Ascending aorta (tissue), 2 donors: ENCODE measurements around the gene RPL22. TPM values are rescaled to one million over a fixed set of nuclear protein-coding genes. Genes with fewer than 3 reads are reported as not detected.

Experiments
- DNase-seq, 2 donors: peaks; one replicate each; pipeline ENCODE4 v3.0.0-alpha.2; 2019; ENCODE audit warnings: low spot score in 2 of 2
- H3K27ac ChIP-seq, 2 donors: fragments of 200-600 bp; sonication (generic); one replicate each; pipeline ENCODE4 v1.5.1; 2016 to 2017; ENCODE audit warnings: mild to moderate bottlenecking in 1 of 2
- H3K27me3 ChIP-seq: fragments of 200-600 bp; sonication (generic); one replicate; pipeline ENCODE4 v1.5.1; 2017
- H3K36me3 ChIP-seq, 2 donors: fragments of 200-600 bp; sonication (generic); one replicate each; pipeline ENCODE4 v1.5.1; 2016
- H3K4me1 ChIP-seq, 2 donors: fragments of 200-600 bp; sonication (generic); one replicate each; pipeline ENCODE4 v1.5.1; 2016 to 2017; ENCODE audit warnings: mild to moderate bottlenecking in 1 of 2
- H3K4me3 ChIP-seq, 2 donors: fragments of 200-600 bp; sonication (generic); one replicate each; pipeline ENCODE4 v1.5.1; 2016 to 2017; ENCODE audit warnings: mild to moderate bottlenecking in 1 of 2
- H3K9me3 ChIP-seq, 2 donors: fragments of 200-600 bp; sonication (generic); one replicate each; pipeline ENCODE4 v1.5.1; 2016
- intact Hi-C: fragments of 100-400 bp; cut with DNase I; formaldehyde crosslinking; loops from one replicate; pipeline ENCODE4 v1.15.1; 2023
- total RNA-seq: library from RNA; depleted of rRNA; stranded (reverse); fragments of >200 nt; gene quantifications from one replicate; pipeline ENCODE4 v1.1.0, GENCODE V29; 2016
- TF ChIP-seq, protein P1 (sequence below), 3 experiments: fragments of 200-600 bp in 2 of 3; fragments of 450-650 bp in 1 of 3; sonication (generic) in 2 of 3; IDR thresholded peaks; one replicate each; pipeline ENCODE4 v1.5.1; 2016 to 2019; ENCODE audit warnings: antibody characterized with exemption in 3 of 3, mild to moderate bottlenecking in 1 of 3, moderate library complexity in 1 of 3

The RPL22 gene
- total RNA-seq, 1 donor from 2014 or later = 88.8 TPM

DNA sequence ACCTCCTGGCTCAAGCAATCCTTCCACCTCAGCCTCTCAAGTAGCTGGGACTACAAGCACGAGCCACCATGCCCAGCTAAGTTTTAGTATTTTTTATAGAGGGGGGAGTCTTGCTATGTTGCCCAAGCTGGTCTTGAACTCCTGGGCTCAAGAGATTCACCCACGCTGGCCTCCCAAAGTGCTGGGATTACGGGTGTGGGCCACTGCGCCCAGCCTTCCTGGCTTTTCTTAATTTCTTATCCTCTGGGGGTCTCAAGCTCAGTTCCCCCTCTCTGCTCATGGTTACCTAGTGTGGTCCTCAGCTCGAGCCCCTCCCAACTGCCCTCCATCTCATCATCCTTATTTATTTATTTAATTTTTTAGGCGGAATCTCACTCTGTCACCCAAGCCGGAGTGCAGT is 2.9 kb upstream of the RPL22 start:
- Histone ChIP-seq H3K9me3 (no peaks in the 10 kb centered on the region), H3K36me3 (peaks cover 0 to 2% of the 10 kb centered on the region in 2 donors), H3K27me3 (no peaks in the 10 kb centered on the region), H3K4me3 (no peak overlapping the region), H3K27ac (no peak overlapping the region), H3K4me1 (peaks cover 15 to 30% of the 10 kb centered on the region in 2 donors)
- intact Hi-C loops = no loop called here
- no peak for DNase-seq
- TF ChIP-seq, protein P1, sequence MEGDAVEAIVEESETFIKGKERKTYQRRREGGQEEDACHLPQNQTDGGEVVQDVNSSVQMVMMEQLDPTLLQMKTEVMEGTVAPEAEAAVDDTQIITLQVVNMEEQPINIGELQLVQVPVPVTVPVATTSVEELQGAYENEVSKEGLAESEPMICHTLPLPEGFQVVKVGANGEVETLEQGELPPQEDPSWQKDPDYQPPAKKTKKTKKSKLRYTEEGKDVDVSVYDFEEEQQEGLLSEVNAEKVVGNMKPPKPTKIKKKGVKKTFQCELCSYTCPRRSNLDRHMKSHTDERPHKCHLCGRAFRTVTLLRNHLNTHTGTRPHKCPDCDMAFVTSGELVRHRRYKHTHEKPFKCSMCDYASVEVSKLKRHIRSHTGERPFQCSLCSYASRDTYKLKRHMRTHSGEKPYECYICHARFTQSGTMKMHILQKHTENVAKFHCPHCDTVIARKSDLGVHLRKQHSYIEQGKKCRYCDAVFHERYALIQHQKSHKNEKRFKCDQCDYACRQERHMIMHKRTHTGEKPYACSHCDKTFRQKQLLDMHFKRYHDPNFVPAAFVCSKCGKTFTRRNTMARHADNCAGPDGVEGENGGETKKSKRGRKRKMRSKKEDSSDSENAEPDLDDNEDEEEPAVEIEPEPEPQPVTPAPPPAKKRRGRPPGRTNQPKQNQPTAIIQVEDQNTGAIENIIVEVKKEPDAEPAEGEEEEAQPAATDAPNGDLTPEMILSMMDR (IDR thresholded peaks at IDR 0.05) = no peak

DNA sequence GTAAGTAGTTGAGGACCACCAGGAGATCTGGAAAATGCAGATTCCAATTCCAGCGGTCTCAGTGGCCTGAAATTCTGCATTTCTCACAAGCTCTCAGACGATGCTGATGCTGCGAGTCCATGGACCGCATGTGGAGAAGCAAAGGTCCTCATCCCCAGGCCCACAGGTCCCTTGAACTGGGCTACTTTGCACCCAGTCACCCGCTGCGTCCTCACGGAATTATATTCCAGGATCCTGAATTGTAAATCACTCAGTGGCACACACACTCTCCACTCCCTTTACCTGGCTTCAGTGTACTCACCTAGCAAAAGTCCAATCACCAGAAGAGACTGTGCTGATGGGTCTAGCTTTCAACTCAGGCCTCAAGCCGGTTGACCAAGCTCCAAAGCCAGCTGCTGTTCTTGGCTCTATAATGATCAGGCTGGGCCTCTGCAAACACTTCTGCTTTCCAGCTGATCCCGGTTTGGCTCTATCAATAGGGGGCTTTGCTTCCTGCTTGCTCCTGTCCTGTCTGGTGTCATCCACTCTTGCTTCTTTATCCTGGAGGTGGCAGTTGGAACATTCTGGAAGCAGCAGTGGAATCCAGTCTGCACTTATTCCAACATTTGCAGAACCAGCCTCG is 904 bp upstream of the RPL22 start:
- Histone ChIP-seq H3K4me3 (peak overlapping the region; percentile 77 to 86), H3K9me3 (no peaks in the 10 kb centered on the region), H3K4me1 (peaks cover 15 to 26% of the 10 kb centered on the region in 2 donors), H3K27ac (peak overlapping the region; percentile 79 to 82), H3K36me3 (peaks cover 7 to 19% of the 10 kb centered on the region in 2 donors), H3K27me3 (no peaks in the 10 kb centered on the region)
- TF ChIP-seq, protein P1 (IDR thresholded peaks at IDR 0.05) = no peak
- no peak for DNase-seq
- intact Hi-C loops = no loop called here

GRCh38 chr1:6198646-6199297 is 623 bp downstream of the RPL22 start:
- Histone ChIP-seq H3K27me3 (no peaks in the 10 kb centered on the region), H3K4me1 (peaks cover 15 to 26% of the 10 kb centered on the region in 2 donors), H3K27ac (peak overlapping the region; percentile 79 to 82), H3K9me3 (no peaks in the 10 kb centered on the region), H3K4me3 (peak overlapping the region; percentile 77 to 86), H3K36me3 (peaks cover 23 to 34% of the 10 kb centered on the region in 2 donors)
- TF ChIP-seq, protein P1 (IDR thresholded peaks at IDR 0.05) = no peak
- DNase-seq = no peak
- intact Hi-C loops = loop anchor here (1.0 to 5.0 kb wide), 2 partner anchors 38 to 206 kb away; partner anchors contain the start of gene NPHP4

DNA sequence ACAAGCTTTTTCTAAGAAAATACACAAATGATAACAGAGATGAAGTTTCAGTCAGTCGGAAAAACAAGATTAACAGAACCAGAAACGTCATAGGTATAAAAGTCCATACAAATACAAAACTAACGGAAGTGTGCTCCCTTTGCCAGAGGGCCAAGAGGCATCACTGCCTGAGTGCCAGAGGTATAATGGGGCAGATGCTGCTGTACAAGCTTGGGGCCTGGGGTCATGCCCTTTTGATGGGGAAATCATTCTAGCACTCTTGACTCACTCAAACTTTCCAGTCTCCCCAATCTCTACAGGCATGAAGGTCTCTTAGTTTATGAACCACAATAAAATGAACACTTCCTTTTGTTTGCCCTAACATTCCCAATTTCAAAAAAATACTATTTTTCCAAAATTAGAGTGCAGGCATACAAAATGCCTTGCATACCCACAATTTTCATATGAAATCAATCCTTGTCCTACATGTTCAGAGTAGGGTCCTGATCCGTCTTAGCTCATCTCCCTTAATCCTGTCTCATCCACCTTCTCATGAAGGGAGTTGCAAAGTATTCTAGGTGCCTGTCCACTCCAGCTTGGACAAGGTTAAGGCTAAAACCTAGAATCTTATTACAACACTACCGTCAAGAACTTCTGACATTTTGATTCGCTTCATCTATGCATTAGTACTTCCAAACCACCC is 1.5 kb downstream of the RPL22 start:
- Histone ChIP-seq H3K27ac (peak overlapping the region in 1 of 2 donors; percentile 1), H3K4me3 (peak overlapping the region; percentile 77 to 86), H3K27me3 (no peaks in the 10 kb centered on the region), H3K36me3 (peaks cover 31 to 43% of the 10 kb centered on the region in 2 donors), H3K9me3 (no peaks in the 10 kb centered on the region), H3K4me1 (peaks cover 15 to 26% of the 10 kb centered on the region in 2 donors)
- intact Hi-C loops = loop anchor here (5.0 kb wide), 1 partner anchor 206 kb away; the partner anchor contains the start of gene NPHP4
- DNase-seq = no peak
- TF ChIP-seq, protein P1 (IDR thresholded peaks at IDR 0.05) = no peak

DNA sequence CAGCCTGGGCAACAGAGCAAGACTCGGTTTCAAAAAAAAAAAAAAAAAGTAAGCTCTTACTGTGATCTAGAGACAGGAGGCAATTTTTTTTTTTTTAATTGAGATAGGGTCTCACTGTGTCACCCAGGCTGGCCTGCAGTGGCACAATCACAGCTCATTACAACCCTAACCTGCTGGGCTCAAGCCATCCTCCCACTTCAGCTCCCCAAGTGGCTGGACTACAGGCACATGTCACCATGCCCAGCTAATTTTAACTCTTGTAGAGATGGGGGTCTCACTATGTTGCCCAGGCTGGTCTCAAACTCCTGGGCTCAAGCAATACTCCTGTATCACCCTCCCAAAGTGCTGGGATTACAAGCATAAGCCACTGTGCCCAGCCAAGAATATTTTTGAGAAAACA is 7.4 kb downstream of the RPL22 start:
- Histone ChIP-seq H3K4me1 (peaks cover 0 to 4% of the 10 kb centered on the region in 2 donors), H3K9me3 (no peaks in the 10 kb centered on the region), H3K27me3 (no peaks in the 10 kb centered on the region), H3K36me3 (peaks cover 75 to 91% of the 10 kb centered on the region in 2 donors), H3K4me3 (no peak overlapping the region), H3K27ac (no peak overlapping the region)
- intact Hi-C loops = no loop called here
- no peak for DNase-seq
- TF ChIP-seq, protein P1 (IDR thresholded peaks at IDR 0.05) = no peak
